Fibroblast of lung (primary cell): ENCODE results near the gene ABCA10. TPM values are rescaled to one million over a fixed set of nuclear protein-coding genes. Genes with fewer than 3 reads are reported as not detected.

Experiments used
- DNase-seq, 2 donors: peaks; one replicate each; pipeline versions ENCODE4 v3.0.0 to v3.0.0-alpha.2; 2010; ENCODE audit warnings: low read depth in 2 of 2
- H2AFZ ChIP-seq: 2 replicates; pipeline ENCODE4 v1.5.1; 2012; ENCODE audit warnings: low read length, control low read depth, inconsistent platforms
- H3K27ac ChIP-seq: 2 replicates; pipeline ENCODE4 v1.5.1; 2011; ENCODE audit warnings: low read length, control low read depth; ENCODE audit not compliant: insufficient read depth
- H3K27me3 ChIP-seq: 2 replicates; pipeline ENCODE4 v1.5.1; 2011; ENCODE audit warnings: mild to moderate bottlenecking, low read length; ENCODE audit not compliant: control insufficient read depth, insufficient read depth
- H3K36me3 ChIP-seq: 2 replicates; pipeline ENCODE4 v1.5.1; 2011; ENCODE audit warnings: low read length; ENCODE audit not compliant: control insufficient read depth, insufficient read depth
- H3K4me1 ChIP-seq: 2 replicates; pipeline ENCODE4 v1.5.1; 2011; ENCODE audit warnings: low read length; ENCODE audit not compliant: control insufficient read depth, insufficient read depth; ENCODE audit errors: extremely low read depth
- H3K4me2 ChIP-seq: 2 replicates; pipeline ENCODE4 v1.5.1; 2011; ENCODE audit warnings: low read length, control low read depth; ENCODE audit not compliant: insufficient read depth; ENCODE audit errors: extremely low read depth
- H3K4me3 ChIP-seq, 4 experiments: fragments of 200-600 bp in 1 of 4; sonication (generic) in 1 of 4; replicated peaks in 1 of 4; 2 replicates each; pipeline ENCODE4 v1.5.1; 2011 to 2016; ENCODE audit warnings: low read length in 4 of 4, low read depth in 3 of 4, mild to moderate bottlenecking in 3 of 4, control low read depth in 2 of 4, inconsistent platforms in 1 of 4, mixed read lengths in 1 of 4; ENCODE audit not compliant: insufficient read depth in 1 of 4; ENCODE audit errors: control extremely low read depth in 1 of 4
- H3K79me2 ChIP-seq: 2 replicates; pipeline ENCODE4 v1.5.1; 2012; ENCODE audit warnings: mild to moderate bottlenecking, low read length, inconsistent platforms; ENCODE audit not compliant: control insufficient read depth, insufficient read depth
- H3K9ac ChIP-seq: 2 replicates; pipeline ENCODE4 v1.5.1; 2011; ENCODE audit warnings: mild to moderate bottlenecking, low read length, control low read depth; ENCODE audit not compliant: insufficient read depth
- H3K9me3 ChIP-seq: 2 replicates; pipeline ENCODE4 v1.5.1; 2012; ENCODE audit warnings: low read depth, low read length; ENCODE audit not compliant: control insufficient read depth, insufficient read depth
- H4K20me1 ChIP-seq: 2 replicates; pipeline ENCODE4 v1.5.1; 2011; ENCODE audit warnings: low read length; ENCODE audit not compliant: control insufficient read depth, insufficient read depth; ENCODE audit errors: extremely low read depth
- CTCF ChIP-seq, 2 donors: IDR thresholded peaks in 1 of 2; conservative IDR thresholded peaks in 1 of 2; 1 replicate in 1 of 2; 2 replicates in 1 of 2; pipeline ENCODE4 v1.5.1; 2011 to 2012; ENCODE audit warnings: low read length in 2 of 2, control low read depth in 1 of 2, inconsistent platforms in 1 of 2, low read depth in 1 of 2, mild to moderate bottlenecking in 1 of 2
- EZH2 ChIP-seq: IDR thresholded peaks from 2 replicates; pipeline ENCODE4 v1.5.1; 2012; ENCODE audit warnings: low read length, control low read depth, mild to moderate bottlenecking; ENCODE audit errors: missing control alignments
- polyA plus RNA-seq, 2 donors: library from polyadenylated mRNA; depleted of rRNA in 1 of 2; stranded (reverse) in 1 of 2; unstranded in 1 of 2; fragments of >200 nt; gene quantifications; 2 replicates each; pipeline ENCODE4 v1.2.1, GENCODE V29; 2011 to 2012; ENCODE audit warnings: missing spikeins in 1 of 2
- total RNA-seq: library from RNA; depleted of rRNA; stranded (reverse); fragments of >200 nt; gene quantifications from 2 replicates; pipeline ENCODE4 v1.2.1, GENCODE V29; 2014

Gene ABCA10
- total and polyA plus RNA-seq, 2 donors (not counting 1 experiment from before 2014, with no cell fraction given) = 0.64 to 2.8 TPM

GRCh38 chr17:69271023-69271422 is 42.4 kb upstream of the ABCA10 start:
- no peaks in the 10 kb centered on the region for H3K4me1 ChIP-seq
- no peak for DNase-seq
- no peaks in the 10 kb centered on the region for H3K36me3 ChIP-seq
- H3K27ac ChIP-seq = no peak overlapping the region
- H3K79me2 ChIP-seq = no peaks in the 10 kb centered on the region
- H3K9ac ChIP-seq = no peak overlapping the region
- no peaks in the 10 kb centered on the region for H4K20me1 ChIP-seq
- no peaks in the 10 kb centered on the region for H3K9me3 ChIP-seq
- H3K4me3 ChIP-seq = no peak overlapping the region
- no peaks in the 10 kb centered on the region for H3K27me3 ChIP-seq
- no peak overlapping the region for H2AFZ ChIP-seq
- TF ChIP-seq EZH2 (no peak), CTCF (conservative IDR thresholded peaks at IDR 0.05 in 1 of 2, IDR thresholded peaks at IDR 0.05 in 1 of 2; ENCODE audit: low read depth in 1 of 2, low read length in 2 of 2) (no peak)
- H3K4me2 ChIP-seq = no peak overlapping the region

GRCh38 chr17:69269131-69269998 is 40.7 kb upstream of the ABCA10 start:
- H3K36me3 ChIP-seq = no peaks in the 10 kb centered on the region
- no peak overlapping the region for H3K4me3 ChIP-seq
- no peaks in the 10 kb centered on the region for H4K20me1 ChIP-seq
- peak; percentile 62 to 79 for DNase-seq
- peak overlapping the region; percentile 2 for H3K4me2 ChIP-seq
- no peak overlapping the region for H2AFZ ChIP-seq
- no peaks in the 10 kb centered on the region for H3K79me2 ChIP-seq
- TF ChIP-seq EZH2 (no peak), CTCF (conservative IDR thresholded peaks at IDR 0.05 in 1 of 2, IDR thresholded peaks at IDR 0.05 in 1 of 2; ENCODE audit: low read depth in 1 of 2, low read length in 2 of 2) (no peak)
- no peaks in the 10 kb centered on the region for H3K9me3 ChIP-seq
- H3K4me1 ChIP-seq = no peaks in the 10 kb centered on the region
- H3K27me3 ChIP-seq = no peaks in the 10 kb centered on the region
- no peak overlapping the region for H3K27ac ChIP-seq
- H3K9ac ChIP-seq = no peak overlapping the region

- no peaks in the 10 kb centered on the region for H4K20me1 ChIP-seq
- H3K9me3 ChIP-seq = no peaks in the 10 kb centered on the region
- DNase-seq = peak in 1 of 2 donors; percentile 1
- no peak overlapping the region for H3K27ac ChIP-seq
- H3K27me3 ChIP-seq = no peaks in the 10 kb centered on the region
- H2AFZ ChIP-seq = no peak overlapping the region
- no peak overlapping the region for H3K4me3 ChIP-seq
- no peaks in the 10 kb centered on the region for H3K79me2 ChIP-seq
- H3K9ac ChIP-seq = no peak overlapping the region
- H3K4me2 ChIP-seq = no peak overlapping the region
- no peaks in the 10 kb centered on the region for H3K36me3 ChIP-seq
- TF ChIP-seq CTCF (conservative IDR thresholded peaks at IDR 0.05 in 1 of 2, IDR thresholded peaks at IDR 0.05 in 1 of 2; ENCODE audit: low read depth in 1 of 2, low read length in 2 of 2) = no peak
- no peak for TF ChIP-seq EZH2
- H3K4me1 ChIP-seq = no peaks in the 10 kb centered on the region
These were observed 40.0 kb upstream of the ABCA10 start for GRCh38 chr17:69268543-69269014.
